HG02623 (cell line): ENCODE data around the gene SPTLC1.

Experiments
- ATAC-seq: cut with Tn5 transposase; IDR thresholded peaks from one replicate; pipeline ENCODE4 v1.9.1; 2021; ENCODE audit warnings: moderate library complexity; ENCODE audit not compliant: unreplicated experiment

Gene SPTLC1

GRCh38 chr9:92100237-92100911 is 14.8 kb downstream of the SPTLC1 start:
- no peak for ATAC-seq

- ATAC-seq = peak; percentile 64
Measured at GRCh38 chr9:92098638-92099037, 16.6 kb downstream of the SPTLC1 start.

- ATAC-seq = no peak
Measured at GRCh38 chr9:92097997-92098482, 17.2 kb downstream of the SPTLC1 start.

DNA sequence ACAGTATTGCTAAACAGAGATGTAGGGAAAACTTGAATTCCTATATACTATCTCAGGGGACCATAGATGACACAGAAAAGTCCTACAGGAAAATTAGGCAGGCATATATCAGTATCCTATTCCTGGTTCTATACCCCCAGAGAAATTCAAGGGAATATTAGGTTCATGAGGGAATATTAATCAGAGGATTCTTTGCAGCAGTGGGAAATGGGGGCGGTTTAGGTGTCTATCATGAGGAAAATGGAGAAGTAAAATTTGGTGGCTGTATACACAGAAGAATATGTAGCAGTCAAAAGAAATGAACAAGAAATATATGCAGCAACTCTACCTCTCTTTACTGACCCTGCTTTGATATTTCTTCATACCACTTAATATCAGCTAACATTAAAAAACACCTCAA is 20.0 kb downstream of the SPTLC1 start:
- ATAC-seq = no peak

DNA sequence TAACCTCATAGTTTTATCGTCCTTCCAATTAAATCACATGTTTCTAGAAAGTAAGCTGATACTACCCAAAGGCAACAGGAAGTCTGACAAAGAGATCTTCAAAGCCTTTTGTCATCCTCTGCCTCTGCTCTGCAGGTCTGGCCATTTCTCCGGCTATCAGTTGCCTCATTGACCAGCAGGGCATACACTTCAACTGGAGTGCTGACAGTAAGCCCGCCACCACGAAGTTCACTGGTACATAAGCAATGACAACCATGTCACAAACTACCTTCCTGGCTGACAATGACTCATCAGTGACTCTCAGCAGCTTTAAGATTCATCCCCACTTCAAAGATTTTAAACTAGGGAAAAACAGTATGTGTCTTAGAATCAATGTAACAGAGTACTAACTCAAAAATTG is 20.6 kb downstream of the SPTLC1 start:
- ATAC-seq = no peak

- no peak for ATAC-seq
Measured at GRCh38 chr9:92077888-92078287, 37.3 kb downstream of the SPTLC1 start.

DNA sequence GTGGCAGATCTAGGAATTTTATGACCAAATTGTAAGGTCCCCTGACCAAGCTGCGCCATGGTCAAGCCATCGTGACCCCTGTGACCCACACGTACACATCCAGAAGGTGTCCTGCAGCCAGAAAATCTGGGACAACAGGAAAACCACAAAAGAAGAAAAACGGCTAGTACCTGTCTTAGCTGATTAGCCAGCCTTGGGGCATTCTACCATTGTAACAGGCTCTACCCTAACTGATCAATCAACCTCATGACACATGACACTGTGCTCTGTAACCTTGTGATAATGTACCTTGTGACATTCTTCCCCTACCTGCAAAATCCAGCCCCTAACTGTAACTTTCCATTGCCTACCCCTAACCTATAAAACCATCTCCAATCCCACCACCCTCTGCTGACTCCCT is 43.6 kb downstream of the SPTLC1 start:
- no peak for ATAC-seq

GRCh38 chr9:92066168-92066567 is 49.0 kb downstream of the SPTLC1 start:
- ATAC-seq = no peak

DNA sequence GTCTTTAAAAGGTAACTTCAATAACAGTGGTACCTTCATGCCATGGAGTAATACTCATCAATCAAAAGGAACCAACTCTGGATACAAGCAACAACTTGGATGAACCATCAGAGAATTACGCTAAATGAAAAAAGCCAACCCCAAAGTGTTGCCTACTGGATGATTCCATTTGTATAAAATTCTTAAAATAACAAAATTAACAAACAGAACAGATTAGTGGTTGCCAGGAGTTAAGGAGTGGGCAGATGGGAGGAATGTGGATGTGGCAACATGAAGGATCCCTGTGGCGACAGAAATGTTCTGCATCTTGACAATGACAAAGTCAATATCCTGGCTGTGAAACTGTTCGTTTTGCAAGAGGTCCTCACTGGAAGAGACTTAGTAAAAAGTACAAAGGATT is 50.5 kb downstream of the SPTLC1 start:
- ATAC-seq = no peak

DNA sequence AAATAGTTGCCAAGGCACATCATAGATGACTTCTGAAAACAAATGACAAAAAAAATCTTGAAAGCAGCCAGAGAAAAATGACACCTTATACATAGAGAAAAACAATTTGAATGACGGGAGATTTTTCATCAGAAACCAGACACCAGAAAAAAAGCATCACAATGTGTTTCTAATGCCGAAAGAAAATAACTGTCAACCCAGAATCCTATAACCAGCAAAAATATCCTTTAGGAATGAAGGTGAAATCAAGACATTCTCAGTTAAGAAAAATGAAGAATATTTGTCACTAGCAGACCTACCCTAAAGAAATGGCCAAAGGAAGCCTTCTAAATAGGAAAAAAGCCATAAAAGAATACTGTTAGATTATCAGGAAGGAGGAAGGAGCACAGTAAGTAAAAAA is 54.0 kb downstream of the SPTLC1 start:
- no peak for ATAC-seq

DNA sequence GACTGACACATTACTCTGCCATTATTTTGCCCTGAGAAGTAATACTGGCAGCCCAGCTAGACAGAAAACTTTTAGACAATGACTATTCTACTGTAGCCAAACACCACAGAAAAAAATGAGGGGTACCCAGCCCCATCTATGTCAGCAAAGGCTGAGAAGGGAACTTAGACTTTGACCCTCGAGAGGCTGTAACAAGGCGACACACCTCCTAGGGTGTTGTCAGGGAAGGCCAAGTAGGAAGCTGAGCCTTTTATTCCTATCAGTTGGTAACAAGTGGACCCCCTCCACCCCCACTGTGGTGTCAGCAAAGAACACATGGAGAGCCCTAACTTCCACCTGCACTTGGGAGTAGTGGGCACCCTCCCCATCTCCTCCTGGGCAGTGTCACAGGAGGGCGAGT is 55.6 kb downstream of the SPTLC1 start:
- no peak for ATAC-seq

- ATAC-seq = no peak
Measured at GRCh38 chr9:92058723-92059444, 56.3 kb downstream of the SPTLC1 start.

GRCh38 chr9:92058026-92058425 is 57.2 kb downstream of the SPTLC1 start:
- ATAC-seq = no peak

- ATAC-seq = no peak
Measured at GRCh38 chr9:92057226-92057625, 58.0 kb downstream of the SPTLC1 start.

DNA sequence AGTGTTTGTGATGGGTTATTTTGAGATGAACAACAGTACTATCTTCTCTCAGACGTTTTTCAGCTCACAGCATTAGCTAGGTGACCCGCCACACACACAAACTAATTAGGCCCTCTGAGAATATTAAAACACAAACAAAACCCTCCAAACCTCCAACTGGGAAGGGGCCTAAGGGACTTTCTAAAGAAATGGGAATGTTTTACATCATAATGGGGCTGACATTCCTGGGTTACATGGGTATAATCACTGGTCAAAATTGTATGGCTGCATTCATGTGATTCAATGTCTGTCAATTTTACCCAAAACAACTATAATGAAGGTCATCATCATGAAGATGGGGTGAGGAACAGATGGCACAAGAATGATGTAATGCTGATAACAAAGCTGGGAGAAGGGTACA is 59.6 kb downstream of the SPTLC1 start:
- ATAC-seq = no peak

- no peak for ATAC-seq
Measured at GRCh38 chr9:92048924-92049625, 66.1 kb downstream of the SPTLC1 start.

GRCh38 chr9:92047500-92047899 is 67.7 kb downstream of the SPTLC1 start:
- no peak for ATAC-seq

DNA sequence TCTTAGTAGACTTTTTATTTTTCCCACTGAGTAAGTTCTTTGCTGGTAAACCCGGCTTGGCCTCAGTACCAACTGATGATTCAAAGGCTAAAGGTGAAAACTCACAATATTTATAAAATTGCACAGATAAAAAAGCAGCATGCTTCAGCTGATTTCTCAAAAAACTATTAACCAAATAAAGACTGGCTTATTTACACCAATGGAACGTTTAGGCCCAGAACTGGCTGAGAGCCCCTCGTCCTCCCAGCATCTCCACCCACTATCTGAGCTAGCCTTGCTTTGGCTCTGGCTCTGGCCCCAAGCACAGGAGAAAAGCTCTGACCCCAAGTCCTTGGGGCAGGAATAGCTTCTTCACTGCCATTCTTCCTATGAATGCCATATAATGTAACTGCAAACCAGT is 68.5 kb downstream of the SPTLC1 start:
- no peak for ATAC-seq

GRCh38 chr9:92044936-92045335 is 70.3 kb downstream of the SPTLC1 start:
- ATAC-seq = no peak

GRCh38 chr9:92043002-92043401 is 72.2 kb downstream of the SPTLC1 start:
- ATAC-seq = no peak

- no peak for ATAC-seq
Measured at GRCh38 chr9:92042260-92042659, 73.0 kb downstream of the SPTLC1 start.

DNA sequence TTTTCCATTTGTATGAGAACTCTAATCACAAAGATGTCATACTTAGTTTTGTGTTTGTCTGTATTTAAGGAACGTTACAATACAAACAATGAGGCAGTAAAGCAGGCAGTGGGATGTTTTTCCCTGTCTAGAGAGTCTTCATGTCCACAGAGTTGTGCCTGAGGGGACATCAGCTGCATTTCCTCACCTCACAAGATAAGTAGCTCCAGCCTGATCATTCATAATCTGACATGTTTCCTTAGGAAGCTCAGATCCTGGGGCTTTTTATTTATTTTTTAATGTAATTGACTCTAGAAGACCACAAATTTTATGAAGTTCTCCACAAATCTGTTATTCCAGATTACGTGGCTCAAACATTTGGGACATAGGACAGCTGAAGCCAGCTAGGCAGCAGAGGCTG is 78.5 kb downstream of the SPTLC1 start:
- no peak for ATAC-seq
